ENCODE results near the gene AKIP1. TPM values are rescaled to one million over a fixed set of nuclear protein-coding genes. Genes with fewer than 3 reads are reported as not detected.

AKIP1 gene
- total RNA-seq, 2 donors from 2014 or later = 21.0 to 27.8 TPM

- no peaks in the 10 kb centered on the region for H3K27me3 Mint-ChIP-seq (ENCODE audit: insufficient read depth)
- WGBS, 2 experiments (ENCODE audit: insufficient coverage in 1 of 2, insufficient read length in 1 of 2) = 89 to 100% methylated on average over 3 to 4 of the region's 4 CpGs
- no peaks in the 10 kb centered on the region for H3K27me3 ChIP-seq (ENCODE audit: control insufficient read depth, insufficient read depth, low read length, poor library complexity, severe bottlenecking)
- no peak overlapping the region for H3K9ac ChIP-seq (ENCODE audit: extremely low read depth, low read length, poor library complexity, severe bottlenecking)
- no peak overlapping the region for H3K4me3 ChIP-seq (ENCODE audit: low read length)
- no peaks in the 10 kb centered on the region for H3K9me3 Mint-ChIP-seq
- peaks cover 8% of the 10 kb centered on the region for H3K4me1 ChIP-seq (ENCODE audit: control insufficient read depth, insufficient read depth, low read length)
- no peak for DNase-seq
- H3K4me3 Mint-ChIP-seq = no peak overlapping the region
- H3K4me1 Mint-ChIP-seq = peaks cover 25% of the 10 kb centered on the region
- no peak overlapping the region for H3K27ac Mint-ChIP-seq
- peaks cover 60% of the 10 kb centered on the region for H3K36me3 ChIP-seq (ENCODE audit: control insufficient read depth, insufficient read depth, low read length)
- H3K9me3 ChIP-seq (ENCODE audit: control insufficient read depth, low read length) = no peaks in the 10 kb centered on the region
- H3K27ac ChIP-seq (ENCODE audit: low read depth, low read length) = no peak overlapping the region
- no peak for TF ChIP-seq CTCF (conservative IDR thresholded peaks at IDR 0.05)
- peaks cover 49% of the 10 kb centered on the region for H3K36me3 Mint-ChIP-seq (ENCODE audit: low read depth)
Measured at GRCh38 chr11:8914661-8915018, 3.7 kb downstream of the AKIP1 start.

DNA sequence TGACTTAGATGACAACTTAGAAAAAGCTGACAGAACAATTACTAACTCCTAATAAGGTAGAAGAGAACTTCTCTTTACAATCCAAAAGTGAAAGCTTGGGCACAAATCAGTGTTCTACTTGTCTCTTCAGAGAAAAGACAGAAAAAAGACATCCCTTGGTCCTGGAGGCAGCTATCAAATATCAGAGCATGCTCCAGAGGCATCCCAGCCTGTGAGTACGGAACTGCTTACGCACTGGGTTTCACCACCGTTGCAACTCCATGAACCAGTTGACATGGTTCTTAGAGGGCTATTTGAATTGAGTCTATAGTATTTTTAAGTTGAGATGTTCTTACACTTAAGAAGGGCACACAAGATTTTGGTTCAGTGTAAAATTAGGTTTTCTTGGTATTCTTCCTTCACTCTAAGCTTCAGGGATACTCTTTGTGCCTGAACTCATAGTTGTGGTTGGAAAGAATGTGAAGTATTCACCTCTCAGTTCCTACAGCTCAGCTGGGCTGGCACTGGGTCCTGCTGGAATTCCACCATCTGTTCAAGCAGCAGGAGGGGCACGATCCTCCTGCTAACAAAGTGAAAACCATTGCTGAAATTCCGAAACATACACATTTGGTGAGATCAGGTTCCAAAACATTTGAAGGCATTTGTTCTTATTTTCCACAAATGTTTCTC lies 6.3 kb downstream of the AKIP1 start:
- Mint-ChIP-seq H3K27ac (no peak overlapping the region), H3K36me3 (ENCODE audit: low read depth) (peaks cover 70% of the 10 kb centered on the region), H3K9me3 (no peaks in the 10 kb centered on the region), H3K4me1 (peaks cover 16% of the 10 kb centered on the region), H3K4me3 (no peak overlapping the region), H3K27me3 (ENCODE audit: insufficient read depth) (no peaks in the 10 kb centered on the region)
- DNase-seq = peak; percentile 70
- H3K9ac ChIP-seq (ENCODE audit: extremely low read depth, low read length, poor library complexity, severe bottlenecking) = peak overlapping the region; percentile 5
- WGBS, 2 experiments (ENCODE audit: insufficient coverage in 1 of 2, insufficient read length in 1 of 2) = 52 to 87% methylated on average over 3 to 5 of the region's 5 CpGs
- no peaks in the 10 kb centered on the region for H3K9me3 ChIP-seq (ENCODE audit: control insufficient read depth, low read length)
- peaks cover 86% of the 10 kb centered on the region for H3K36me3 ChIP-seq (ENCODE audit: control insufficient read depth, insufficient read depth, low read length)
- TF ChIP-seq CTCF (conservative IDR thresholded peaks at IDR 0.05) = no peak
- H3K27me3 ChIP-seq (ENCODE audit: control insufficient read depth, insufficient read depth, low read length, poor library complexity, severe bottlenecking) = no peaks in the 10 kb centered on the region
- peak overlapping the region; percentile 87 for H3K27ac ChIP-seq (ENCODE audit: low read depth, low read length)
- peak overlapping the region; percentile 21 for H3K4me3 ChIP-seq (ENCODE audit: low read length)
- peaks cover 11% of the 10 kb centered on the region for H3K4me1 ChIP-seq (ENCODE audit: control insufficient read depth, insufficient read depth, low read length)

GRCh38 chr11:8922691-8923090 lies 11.7 kb downstream of the AKIP1 start:
- H3K36me3 Mint-ChIP-seq (ENCODE audit: low read depth) = peaks cover 49% of the 10 kb centered on the region

More at GRCh38 chr11:8922691-8923090, 11.7 kb downstream of the AKIP1 start:
- Histone ChIP-seq H3K9ac (ENCODE audit: extremely low read depth, low read length, poor library complexity, severe bottlenecking) (no peak overlapping the region), H3K27me3 (ENCODE audit: control insufficient read depth, insufficient read depth, low read length, poor library complexity, severe bottlenecking) (no peaks in the 10 kb centered on the region), H3K4me1 (ENCODE audit: control insufficient read depth, insufficient read depth, low read length) (peaks cover 3% of the 10 kb centered on the region), H3K27ac (ENCODE audit: low read depth, low read length) (no peak overlapping the region), H3K4me3 (ENCODE audit: low read length) (no peak overlapping the region), H3K36me3 (ENCODE audit: control insufficient read depth, insufficient read depth, low read length) (peaks cover 57% of the 10 kb centered on the region), H3K9me3 (ENCODE audit: control insufficient read depth, low read length) (no peaks in the 10 kb centered on the region)
- WGBS, 2 experiments (ENCODE audit: insufficient coverage in 1 of 2, insufficient read length in 1 of 2) = 92 to 95% methylated on average over 3 to 5 of the region's 5 CpGs
- no peak for TF ChIP-seq CTCF (conservative IDR thresholded peaks at IDR 0.05)
- no peak for DNase-seq
- no peaks in the 10 kb centered on the region for H3K27me3 Mint-ChIP-seq (ENCODE audit: insufficient read depth)
- no peaks in the 10 kb centered on the region for H3K9me3 Mint-ChIP-seq
- H3K4me1 Mint-ChIP-seq = no peaks in the 10 kb centered on the region
- H3K4me3 Mint-ChIP-seq = no peak overlapping the region
- no peak overlapping the region for H3K27ac Mint-ChIP-seq

All from endodermal cell (in vitro differentiated cells).